DOHH2 (cell line): ENCODE data around the gene UTRN.

Source experiments
- H3F3A ChIP-seq: fragments of 200-600 bp; sonication (generic), shearing (Covaris generic); 2 replicates; pipeline ENCODE4 v1.6.0; 2016; ENCODE audit warnings: antibody characterized with exemption, mild to moderate bottlenecking; ENCODE audit not compliant: control insufficient read depth, insufficient read depth
- H3K27ac ChIP-seq: fragments of 200-600 bp; sonication (generic); 2 replicates; pipeline ENCODE4 v1.5.1; 2014; ENCODE audit warnings: low read depth, mild to moderate bottlenecking, low read length, moderate library complexity
- H3K27me3 ChIP-seq: fragments of 200-600 bp; sonication (generic); 2 replicates; pipeline ENCODE4 v1.6.1; 2014; ENCODE audit warnings: mild to moderate bottlenecking, low read length, mixed read lengths; ENCODE audit not compliant: control insufficient read depth
- H3K36me3 ChIP-seq: fragments of 200-600 bp; sonication (generic); 2 replicates; pipeline ENCODE4 v1.6.1; 2014; ENCODE audit warnings: mild to moderate bottlenecking, low read length, moderate library complexity, mixed read lengths; ENCODE audit not compliant: control insufficient read depth
- H3K4me1 ChIP-seq: fragments of 200-600 bp; sonication (generic); 2 replicates; pipeline ENCODE4 v1.6.1; 2014; ENCODE audit warnings: mild to moderate bottlenecking, low read length, mixed read lengths; ENCODE audit not compliant: control insufficient read depth
- H3K4me2 ChIP-seq: fragments of 200-600 bp; sonication (generic); 2 replicates; pipeline ENCODE4 v1.6.0; 2014; ENCODE audit warnings: mild to moderate bottlenecking, low read length, moderate library complexity
- H3K4me3 ChIP-seq: fragments of 200-600 bp; sonication (generic); 2 replicates; pipeline ENCODE4 v1.5.1; 2014; ENCODE audit warnings: mild to moderate bottlenecking, low read length, mixed read lengths
- H3K79me2 ChIP-seq: fragments of 200-600 bp; sonication (generic); 2 replicates; pipeline ENCODE4 v1.6.1; 2014; ENCODE audit warnings: mild to moderate bottlenecking, low read length, mixed read lengths; ENCODE audit not compliant: control insufficient read depth
- H3K9me2 ChIP-seq: fragments of 200-600 bp; sonication (generic); replicated peaks from 2 replicates; pipeline ENCODE4 v1.6.1; 2014; ENCODE audit warnings: mild to moderate bottlenecking, low read length, mixed read lengths; ENCODE audit not compliant: control insufficient read depth
- H3K9me3 ChIP-seq: fragments of 200-600 bp; sonication (generic); 2 replicates; pipeline ENCODE4 v1.6.1; 2014; ENCODE audit warnings: antibody characterized with exemption, low read length, mixed read lengths; ENCODE audit not compliant: control insufficient read depth, insufficient read depth
- H4K20me1 ChIP-seq: fragments of 200-600 bp; sonication (generic); 2 replicates; pipeline ENCODE4 v1.6.0; 2014; ENCODE audit warnings: low read depth, mild to moderate bottlenecking, antibody characterized with exemption, low read length, moderate library complexity; ENCODE audit not compliant: control insufficient read depth, insufficient read depth
- CTCF ChIP-seq: fragments of 200-600 bp; sonication (generic); IDR thresholded peaks from one replicate; pipeline ENCODE4 v1.5.1; 2014; ENCODE audit warnings: antibody characterized with exemption, mild to moderate bottlenecking, low read depth, low read length; ENCODE audit not compliant: poor library complexity, severe bottlenecking
- EZH2phosphoT487 ChIP-seq: fragments of 200-600 bp; sonication (generic); IDR thresholded peaks from 2 replicates; pipeline ENCODE4 v1.6.1; 2017; ENCODE audit warnings: borderline replicate concordance, mild to moderate bottlenecking, antibody characterized with exemption, low read length, moderate library complexity, mixed read lengths

Gene UTRN

GRCh38 chr6:144295981-144296767, 11.0 kb downstream of the UTRN start:
- H3K9me3 ChIP-seq: no peaks in the 10 kb centered on the region
- no peaks in the 10 kb centered on the region for H3F3A ChIP-seq
- no peaks in the 10 kb centered on the region for H4K20me1 ChIP-seq
- H3K4me3 ChIP-seq: no peak overlapping the region
- H3K79me2 ChIP-seq: no peaks in the 10 kb centered on the region
- H3K4me2 ChIP-seq: no peak overlapping the region
- no peak overlapping the region for H3K27ac ChIP-seq
- H3K4me1 ChIP-seq: no peaks in the 10 kb centered on the region
- no peaks in the 10 kb centered on the region for H3K36me3 ChIP-seq
- no peaks in the 10 kb centered on the region for H3K9me2 ChIP-seq
- peaks cover 3% of the 10 kb centered on the region; the same call in 1 of the 2 replicates for H3K27me3 ChIP-seq
- TF ChIP-seq CTCF (no peak), EZH2phosphoT487 (no peak)

GRCh38 chr6:144296973-144297372, 11.8 kb downstream of the UTRN start:
- Histone ChIP-seq H3K4me1 (no peaks in the 10 kb centered on the region), H4K20me1 (no peaks in the 10 kb centered on the region), H3K4me3 (no peak overlapping the region), H3K9me3 (no peaks in the 10 kb centered on the region), H3K9me2 (no peaks in the 10 kb centered on the region), H3F3A (no peaks in the 10 kb centered on the region), H3K36me3 (no peaks in the 10 kb centered on the region), H3K79me2 (no peaks in the 10 kb centered on the region), H3K27ac (no peak overlapping the region), H3K27me3 (peaks cover 3% of the 10 kb centered on the region; the same call in 1 of the 2 replicates), H3K4me2 (no peak overlapping the region)
- TF ChIP-seq EZH2phosphoT487 (no peak), CTCF (no peak)

- Histone ChIP-seq H3K4me3 (no peak overlapping the region), H3K36me3 (no peaks in the 10 kb centered on the region), H3F3A (no peaks in the 10 kb centered on the region), H4K20me1 (no peaks in the 10 kb centered on the region), H3K4me2 (no peak overlapping the region), H3K79me2 (no peaks in the 10 kb centered on the region), H3K27me3 (peaks cover 3% of the 10 kb centered on the region; the same call in 1 of the 2 replicates), H3K27ac (no peak overlapping the region), H3K9me2 (no peaks in the 10 kb centered on the region), H3K9me3 (no peaks in the 10 kb centered on the region), H3K4me1 (no peaks in the 10 kb centered on the region)
- TF ChIP-seq CTCF (no peak), EZH2phosphoT487 (no peak)
Measured at GRCh38 chr6:144297511-144298100, 12.5 kb downstream of the UTRN start.
